ENCODE data around the gene AK8.
A peak's percentile ranks its signal among the peaks of the same experiment; 100 is the strongest.

AK8 gene

GRCh38 chr9:132769906-132770769 lies 107.9 kb downstream of the AK8 start:
- no peak overlapping the region for H3K27ac ChIP-seq
- no peak for TF ChIP-seq CTCF (IDR thresholded peaks at IDR 0.05)
- no peak for TF ChIP-seq ZFX (IDR thresholded peaks at IDR 0.05; ENCODE audit: borderline replicate concordance)

- no peak for TF ChIP-seq ZFX (IDR thresholded peaks at IDR 0.05; ENCODE audit: borderline replicate concordance)
- TF ChIP-seq CTCF (IDR thresholded peaks at IDR 0.05): peak; percentile 29; the same call in 1 of the 2 replicates
- no peak overlapping the region for H3K27ac ChIP-seq
These were observed 108.9 kb downstream of the AK8 start for GRCh38 chr9:132768932-132769905.

GRCh38 chr9:132763574-132763973 lies 114.5 kb downstream of the AK8 start:
- no peak overlapping the region for H3K27ac ChIP-seq
- no peak for TF ChIP-seq ZFX (IDR thresholded peaks at IDR 0.05; ENCODE audit: borderline replicate concordance)
- TF ChIP-seq CTCF (IDR thresholded peaks at IDR 0.05): no peak

GRCh38 chr9:132762896-132763295 lies 115.2 kb downstream of the AK8 start:
- TF ChIP-seq CTCF (IDR thresholded peaks at IDR 0.05): no peak
- TF ChIP-seq ZFX (IDR thresholded peaks at IDR 0.05; ENCODE audit: borderline replicate concordance): no peak
- no peak overlapping the region for H3K27ac ChIP-seq

- no peak overlapping the region for H3K27ac ChIP-seq
- TF ChIP-seq CTCF (IDR thresholded peaks at IDR 0.05) (no peak), ZFX (IDR thresholded peaks at IDR 0.05; ENCODE audit: borderline replicate concordance) (no peak)
These were observed 116.5 kb downstream of the AK8 start for GRCh38 chr9:132761602-132762001.

GRCh38 chr9:132760057-132760456 lies 118.0 kb downstream of the AK8 start:
- H3K27ac ChIP-seq: no peak overlapping the region
- no peak for TF ChIP-seq ZFX (IDR thresholded peaks at IDR 0.05; ENCODE audit: borderline replicate concordance)
- TF ChIP-seq CTCF (IDR thresholded peaks at IDR 0.05): no peak
